Transverse colon (tissue), 4 donors: Measurements from ENCODE around the gene ZSCAN30. TPM values are rescaled to one million over a fixed set of nuclear protein-coding genes. Genes with fewer than 3 reads are reported as not detected.

Experiments used
- DNase-seq: peaks from one replicate; pipeline ENCODE4 v3.0.0-alpha.2; 2019
- H3K27ac ChIP-seq, 4 donors: fragments of 200-600 bp; sonication (generic); 2 replicates each; pipeline ENCODE4 v1.5.1; 2016 to 2018; ENCODE audit warnings: inconsistent platforms in 4 of 4
- H3K27me3 ChIP-seq: fragments of 200-600 bp; sonication (generic); 2 replicates; pipeline ENCODE4 v1.5.1; 2017; ENCODE audit warnings: inconsistent platforms
- H3K36me3 ChIP-seq, 4 donors: fragments of 200-600 bp; sonication (generic); 2 replicates each; pipeline ENCODE4 v1.5.1; 2017 to 2019; ENCODE audit warnings: inconsistent platforms in 4 of 4
- H3K4me1 ChIP-seq, 4 donors: fragments of 200-600 bp; sonication (generic); 2 replicates each; pipeline ENCODE4 v1.5.1; 2017 to 2020; ENCODE audit warnings: inconsistent platforms in 4 of 4
- H3K4me3 ChIP-seq, 4 donors: fragments of 200-600 bp; sonication (generic); 1 replicate in 1 of 4; 2 replicates in 3 of 4; pipeline versions ENCODE4 v1.5.1 to v1.6.1; 2017 to 2019; ENCODE audit warnings: inconsistent platforms in 4 of 4
- H3K9me3 ChIP-seq, 2 donors: fragments of 200-600 bp; sonication (generic); 2 replicates each; pipeline ENCODE4 v1.5.1; 2017 to 2019; ENCODE audit warnings: inconsistent platforms in 2 of 2
- CTCF ChIP-seq, 5 experiments: fragments of 200-600 bp in 3 of 5; fragments of 450-650 bp in 2 of 5; sonication (generic) in 3 of 5; IDR thresholded peaks; 1 replicate in 2 of 5; 2 replicates in 3 of 5; pipeline ENCODE4 v1.5.1; 2016 to 2017; ENCODE audit warnings: antibody characterized with exemption in 5 of 5, inconsistent platforms in 3 of 5, mild to moderate bottlenecking in 2 of 5, moderate library complexity in 1 of 5
- EP300 ChIP-seq: sonication (generic); formaldehyde crosslinking; IDR thresholded peaks from one replicate; pipeline ENCODE4 v1.6.1; 2017; ENCODE audit warnings: antibody characterized with exemption, low read depth
- POLR2A ChIP-seq: fragments of 450-650 bp; IDR thresholded peaks from one replicate; pipeline ENCODE4 v1.6.1; 2016; ENCODE audit warnings: antibody characterized with exemption, mild to moderate bottlenecking, moderate library complexity
- POLR2AphosphoS5 ChIP-seq, 3 donors: sonication (generic); formaldehyde crosslinking; IDR thresholded peaks; one replicate each; pipeline ENCODE4 v1.6.1; 2016; ENCODE audit warnings: antibody characterized with exemption in 3 of 3
- WGBS, 2 donors: methylation state at CpG; one replicate each; pipeline ENCODE4 v1.1.5; 2018; ENCODE audit warnings: low coverage in 1 of 2; 5-methylcytosine and 5-hydroxymethylcytosine counted together
- in situ Hi-C, 4 donors: fragments of 200-750 bp; cut with MboI; loops; one replicate each; pipeline versions ENCODE4 v1.15.0 to v1.15.1; 2017; ENCODE audit warnings: low sequenced_read_pairs in 3 of 4, low pct_ligation_motif_present in 1 of 4, low pct_unique_long_range_greater_than_20kb in 1 of 4
- intact Hi-C: fragments of 100-400 bp; cut with DNase I; formaldehyde crosslinking; loops from one replicate; pipeline ENCODE4 v1.15.1; 2023; ENCODE audit warnings: low total_unique reads
- total RNA-seq, 4 donors: library from RNA; depleted of rRNA; stranded (reverse); fragments of >200 nt; gene quantifications; one replicate each; pipeline ENCODE4 v1.1.0, GENCODE V29; 2016

ZSCAN30 gene
- total RNA-seq, 4 donors from 2014 or later: 7.1 to 23.5 (median 11.0) TPM

GRCh38 chr18:35244671-35245070 lies 45.4 kb downstream of the ZSCAN30 start:
- WGBS, 2 donors: 96 to 100% methylated on average over 1 to 4 of the region's 4 CpGs
- Histone ChIP-seq H3K27ac (no peak overlapping the region), H3K4me3 (no peak overlapping the region), H3K4me1 (peaks cover 3 to 17% (median 11%) of the 10 kb centered on the region in 4 donors), H3K27me3 (no peaks in the 10 kb centered on the region), H3K9me3 (no peaks in the 10 kb centered on the region), H3K36me3 (peaks cover 0 to 50% (median 23%) of the 10 kb centered on the region in 4 donors)
- intact Hi-C loops: no loop called here
- in situ Hi-C loops: loop anchor here in 3 of 4 donors (5.0 to 25.0 kb wide), 3 partner anchors 93 to 130 kb away; partner anchors contain the start of genes ZNF24 (in 2 of the 3) and ZNF396 (in 1 of the 3)
- no peak for DNase-seq
- TF ChIP-seq POLR2AphosphoS5 (IDR thresholded peaks at IDR 0.05) (no peak), CTCF (IDR thresholded peaks at IDR 0.05) (no peak), POLR2A (no peak), EP300 (no peak)

GRCh38 chr18:35242426-35242825 lies 47.6 kb downstream of the ZSCAN30 start:
- Histone ChIP-seq H3K27me3 (no peaks in the 10 kb centered on the region), H3K9me3 (no peaks in the 10 kb centered on the region), H3K36me3 (peaks cover 0 to 49% (median 16%) of the 10 kb centered on the region in 4 donors), H3K4me3 (no peak overlapping the region), H3K4me1 (peaks cover 3 to 17% (median 11%) of the 10 kb centered on the region in 4 donors), H3K27ac (no peak overlapping the region)
- TF ChIP-seq POLR2A (no peak), CTCF (IDR thresholded peaks at IDR 0.05) (no peak), POLR2AphosphoS5 (IDR thresholded peaks at IDR 0.05) (no peak), EP300 (no peak)
- 95 to 100% methylated on average over 1 to 6 of the region's 6 CpGs for WGBS, 2 donors
- in situ Hi-C loops: loop anchor here in 3 of 4 donors (5.0 to 25.0 kb wide), 3 partner anchors 95 to 132 kb away; partner anchors contain the start of genes ZNF24 (in 2 of the 3) and ZNF396 (in 1 of the 3)
- intact Hi-C loops: no loop called here
- DNase-seq: no peak

GRCh38 chr18:35241448-35241804 lies 48.6 kb downstream of the ZSCAN30 start:
- Histone ChIP-seq H3K9me3 (no peaks in the 10 kb centered on the region), H3K4me3 (peak overlapping the region; percentile 60 to 80 (median 71)), H3K4me1 (peaks cover 3 to 17% (median 11%) of the 10 kb centered on the region in 4 donors), H3K27me3 (no peaks in the 10 kb centered on the region), H3K27ac (peak overlapping the region; percentile 93 to 96 (median 95)), H3K36me3 (peaks cover 0 to 39% (median 16%) of the 10 kb centered on the region in 4 donors)
- no peak for DNase-seq
- 0 to 1% methylated on average over 5 of the region's 5 CpGs for WGBS, 2 donors
- in situ Hi-C loops: loop anchor here in 3 of 4 donors (5.0 to 25.0 kb wide), 3 partner anchors 96 to 133 kb away; partner anchors contain the start of genes ZNF24 (in 2 of the 3) and ZNF396 (in 1 of the 3)
- intact Hi-C loops: no loop called here
- TF ChIP-seq POLR2A (no peak), CTCF (IDR thresholded peaks at IDR 0.05) (no peak), POLR2AphosphoS5 (IDR thresholded peaks at IDR 0.05) (no peak)

- in situ Hi-C loops (loop anchor here in 3 of 4 donors (5.0 to 25.0 kb wide), 3 partner anchors 96 to 134 kb away; partner anchors contain the start of genes ZNF24 (in 2 of the 3) and ZNF396 (in 1 of the 3)), intact Hi-C loops (no loop called here)
- peak within 1 kb of the TSS; percentile 60 to 80 (median 71) for H3K4me3 ChIP-seq
Observed at GRCh38 chr18:35240664-35241447, 49.2 kb downstream of the ZSCAN30 start, which contains the start of gene ZNF397. Gene ZNF397, plus strand, starts transcription at chr18:35241034. Its CDS starts 1,437 bp downstream, at chr18:35242471.

More at GRCh38 chr18:35240664-35241447, 49.2 kb downstream of the ZSCAN30 start, which contains the start of gene ZNF397:
- Histone ChIP-seq H3K27me3 (no peaks in the 10 kb centered on the region), H3K27ac (peak within 1 kb of the TSS; percentile 93 to 96 (median 95)), H3K36me3 (peaks cover 0 to 33% (median 16%) of the 10 kb centered on the region in 4 donors), H3K4me1 (peaks cover 3 to 17% (median 11%) of the 10 kb centered on the region in 4 donors), H3K9me3 (no peaks in the 10 kb centered on the region)
- WGBS, 2 donors: 1 to 3% methylated on average over 5 to 60 of the region's 60 CpGs
- DNase-seq: peak; percentile 99
- TF ChIP-seq CTCF (IDR thresholded peaks at IDR 0.05) (no peak), POLR2A (peak; percentile 94), EP300 (no peak), POLR2AphosphoS5 (IDR thresholded peaks at IDR 0.05) (peak; percentile 96 to 98 (median 97))
